GM21825 (cell line): ENCODE measurements around the gene KRTAP10-1.
"Not testable (repeated sequence)": the region's sequence is repeated elsewhere in the genome, so short reads cannot be mapped to it uniquely, and the experiment has no call there.

Experiments used
- ATAC-seq: cut with Tn5 transposase; IDR thresholded peaks from one replicate; pipeline ENCODE4 v1.9.1; 2021; ENCODE audit warnings: mild to moderate bottlenecking, moderate library complexity; ENCODE audit not compliant: unreplicated experiment

Gene KRTAP10-1, protein sequence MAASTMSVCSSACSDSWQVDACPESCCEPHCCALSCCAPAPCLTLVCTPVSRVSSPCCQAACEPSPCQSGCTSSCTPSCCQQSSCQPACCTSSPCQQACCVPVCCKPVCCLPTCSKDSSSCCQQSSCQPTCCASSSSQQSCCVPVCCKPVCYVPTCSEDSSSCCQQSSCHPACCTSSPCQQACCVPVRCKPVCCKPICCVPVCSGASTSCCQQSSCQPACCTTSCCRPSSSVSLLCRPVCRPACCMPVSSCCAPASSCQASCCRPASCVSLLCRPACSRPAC

DNA sequence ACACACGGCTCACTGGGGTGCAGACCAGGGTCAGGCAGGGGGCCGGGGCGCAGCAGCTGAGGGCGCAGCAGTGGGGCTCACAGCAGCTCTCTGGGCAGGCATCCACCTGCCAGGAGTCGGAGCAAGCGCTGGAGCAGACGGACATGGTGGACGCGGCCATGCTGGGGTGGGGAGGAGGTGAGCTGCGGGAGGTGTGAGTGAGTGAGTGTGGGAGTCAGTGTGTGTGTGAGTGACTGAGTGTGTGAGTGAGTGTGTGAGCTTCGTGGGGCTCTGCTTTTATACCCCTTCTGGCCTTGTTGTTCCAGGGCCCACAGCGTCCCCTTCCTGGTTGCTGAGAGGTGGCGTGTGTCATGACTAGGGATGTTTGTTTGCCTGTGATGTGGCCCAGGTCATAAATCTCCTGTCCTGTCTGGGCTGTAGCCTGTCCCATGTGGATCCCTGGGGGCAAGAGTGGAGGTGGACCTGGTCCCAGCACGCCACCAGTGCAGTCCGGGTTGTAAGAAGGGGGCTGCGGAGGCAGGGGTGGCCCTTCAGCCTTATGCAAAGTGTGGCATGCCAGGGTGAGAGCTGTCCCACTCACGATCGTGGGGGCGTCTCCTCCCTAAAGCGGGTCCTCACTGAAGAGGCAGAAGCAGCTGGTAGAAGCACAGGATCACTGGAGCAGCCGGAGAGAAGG lies at the start of gene KRTAP10-1:
Gene KRTAP10-1, minus strand, starts transcription at position 205 of the 676 bp plus-strand sequence. Its CDS starts 45 bp downstream, at position 160.
- ATAC-seq, result no peak

DNA sequence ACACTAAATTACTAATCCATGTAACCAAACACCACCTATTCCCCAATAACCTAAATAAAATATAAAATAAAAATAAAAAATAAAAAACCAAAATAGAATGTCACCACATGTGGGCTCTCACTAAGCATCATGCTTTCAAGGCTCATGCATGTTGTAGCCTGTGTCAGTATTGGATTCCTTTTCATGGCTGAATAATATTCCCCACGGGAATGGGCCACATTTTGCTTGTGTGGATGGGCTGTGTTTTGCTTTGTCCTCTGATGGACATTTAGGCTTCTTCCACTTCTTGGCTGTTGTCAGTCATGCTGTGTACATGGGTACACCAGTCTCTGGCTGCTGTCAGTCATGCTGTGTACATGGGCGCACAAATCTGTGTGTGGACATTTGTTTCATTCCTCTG lies 49.1 kb upstream of the KRTAP10-1 start:
- no peak for ATAC-seq

DNA sequence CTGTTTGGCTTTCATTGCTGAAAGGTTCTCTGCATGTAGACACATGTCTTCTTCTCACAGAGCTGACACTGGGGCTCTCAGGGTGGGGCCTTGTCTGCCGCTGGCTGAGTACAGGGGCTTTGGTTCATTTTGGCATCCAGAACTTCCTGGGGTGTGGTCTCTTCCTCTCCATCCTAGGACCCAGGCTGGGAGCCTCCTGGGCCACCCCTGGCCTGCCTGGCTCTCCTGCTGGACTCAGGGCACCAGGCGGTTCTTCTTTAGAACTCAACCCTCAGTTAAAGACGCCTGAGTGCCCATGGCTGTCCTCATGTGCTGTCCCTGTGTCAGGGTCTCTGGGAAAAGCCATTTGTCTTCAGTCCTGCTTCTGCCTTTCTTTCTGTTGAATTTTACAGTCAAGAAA lies 45.9 kb upstream of the KRTAP10-1 start:
- ATAC-seq, result no peak

DNA sequence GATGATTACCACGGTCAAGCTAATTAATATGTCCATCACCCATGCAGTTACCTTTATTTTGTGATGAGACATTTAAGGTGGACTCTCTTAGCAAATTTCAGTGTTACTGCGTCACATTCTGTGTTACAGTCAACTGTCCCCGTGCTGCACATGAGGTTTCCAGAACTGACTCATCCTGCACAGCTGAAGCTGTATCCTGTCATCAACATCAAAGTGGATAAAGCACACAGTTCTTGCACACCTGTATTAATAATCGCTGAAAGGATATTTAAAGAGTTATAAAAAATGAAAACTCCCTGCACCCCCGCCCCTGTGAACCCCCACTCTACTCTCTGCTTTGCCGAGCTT lies 43.8 kb upstream of the KRTAP10-1 start:
- ATAC-seq, result no peak

DNA sequence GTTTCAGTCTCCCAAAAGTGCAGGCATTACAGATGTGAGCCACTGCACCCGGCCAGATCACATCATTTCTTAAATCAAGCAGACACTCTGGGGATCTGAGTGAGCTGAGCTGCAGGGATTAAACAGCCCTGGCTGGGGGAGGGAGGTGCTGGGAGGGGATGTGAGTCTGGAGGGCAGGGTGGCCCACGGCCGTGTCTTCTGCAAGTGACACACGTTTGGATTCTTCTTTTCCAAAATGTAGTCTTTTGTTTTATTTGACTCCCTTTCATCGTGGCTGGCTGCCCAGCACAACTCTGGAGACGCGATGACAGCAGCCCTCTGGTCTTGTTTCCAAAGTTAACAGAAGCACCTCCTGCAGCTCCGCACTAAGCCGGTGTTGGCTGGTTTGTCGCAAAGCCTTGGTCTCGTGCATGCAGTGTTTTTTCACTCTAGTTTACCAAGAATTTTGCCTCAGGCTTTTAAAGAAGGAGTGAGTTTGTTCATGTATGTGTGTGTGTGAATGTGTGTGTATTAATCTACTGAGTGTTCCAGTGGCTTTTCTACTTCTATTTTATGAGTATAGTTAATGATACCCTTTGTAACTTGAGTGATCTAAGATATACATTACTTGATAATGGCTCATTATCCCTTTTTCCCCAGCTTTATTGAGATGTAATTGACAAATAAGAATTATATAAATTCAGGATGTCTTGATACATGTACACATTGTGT lies 43.2 kb upstream of the KRTAP10-1 start:
- ATAC-seq, result no peak

DNA sequence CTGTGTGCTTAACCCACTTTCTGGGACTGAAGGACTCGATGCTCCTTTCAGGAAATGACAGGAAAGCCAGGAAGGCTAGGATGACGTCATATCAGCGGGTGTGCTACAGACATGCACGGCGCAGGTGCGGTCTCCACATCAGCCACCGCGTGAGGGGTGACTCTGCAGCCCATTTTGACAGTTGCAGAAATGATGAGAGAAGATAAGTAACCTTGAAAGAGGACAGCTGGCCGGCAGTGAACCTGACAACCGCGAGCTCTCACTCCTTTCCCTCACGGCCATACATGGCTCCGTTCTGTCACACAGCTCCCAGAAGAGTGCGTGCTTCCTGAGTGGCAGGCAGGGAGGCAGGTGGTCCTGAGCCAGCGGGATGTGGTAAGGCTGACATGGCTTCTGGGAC lies 42.1 kb upstream of the KRTAP10-1 start:
- no peak for ATAC-seq

DNA sequence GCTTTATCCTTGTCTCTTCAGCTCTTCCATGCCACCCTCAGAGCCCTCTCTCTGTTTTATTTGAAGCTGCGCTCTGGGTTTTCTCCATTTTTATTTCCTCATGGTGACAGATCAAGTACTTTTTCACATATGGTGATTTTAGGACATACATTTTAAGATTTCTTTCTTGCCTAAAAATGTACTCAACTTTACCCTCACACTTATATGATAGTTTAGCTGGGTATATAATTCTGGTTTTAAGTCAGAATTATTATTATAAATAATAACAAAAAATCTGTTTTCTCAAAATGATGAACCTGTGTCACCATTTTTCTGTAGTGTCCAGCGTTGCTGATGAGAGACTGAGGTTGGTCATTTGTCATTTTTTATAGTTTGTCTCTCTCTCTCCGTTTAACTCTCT lies 41.2 kb upstream of the KRTAP10-1 start:
- no peak for ATAC-seq

DNA sequence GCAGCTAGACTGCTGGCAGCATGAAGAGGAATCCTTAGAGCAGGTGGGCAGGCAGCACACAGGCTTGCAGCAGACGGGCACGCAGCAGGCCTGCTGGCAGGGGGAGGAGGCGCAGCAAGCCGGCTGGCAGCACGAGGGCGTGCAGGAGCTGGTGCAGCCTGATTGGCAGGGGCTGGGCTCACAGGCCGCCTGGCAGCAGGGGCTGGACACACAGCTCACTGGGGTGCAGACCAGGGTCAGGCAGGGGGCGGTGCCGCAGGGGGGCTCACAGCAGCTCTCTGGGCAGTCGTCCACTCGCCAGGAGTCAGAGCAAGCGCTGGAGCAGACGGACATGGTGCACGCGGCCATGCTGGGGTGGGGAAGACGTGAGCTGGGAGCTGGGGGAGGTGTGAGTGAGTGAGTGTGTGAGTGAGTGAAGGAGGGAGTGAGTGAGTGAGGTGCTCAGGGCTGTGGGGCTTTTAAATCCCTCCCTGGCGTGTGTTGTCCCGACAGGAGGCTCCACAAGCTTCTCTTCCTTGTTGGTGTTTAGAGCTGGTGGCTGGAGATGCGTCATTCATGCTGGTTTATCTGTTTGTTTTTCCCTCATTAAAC lies 40.3 kb upstream of the KRTAP10-1 start, which contains the start of gene KRTAP10-5:
Gene KRTAP10-5, minus strand, starts transcription at position 374 of the 591 bp plus-strand sequence. Its CDS starts 26 bp downstream, at position 348.
- not testable (repeated sequence) for ATAC-seq

DNA sequence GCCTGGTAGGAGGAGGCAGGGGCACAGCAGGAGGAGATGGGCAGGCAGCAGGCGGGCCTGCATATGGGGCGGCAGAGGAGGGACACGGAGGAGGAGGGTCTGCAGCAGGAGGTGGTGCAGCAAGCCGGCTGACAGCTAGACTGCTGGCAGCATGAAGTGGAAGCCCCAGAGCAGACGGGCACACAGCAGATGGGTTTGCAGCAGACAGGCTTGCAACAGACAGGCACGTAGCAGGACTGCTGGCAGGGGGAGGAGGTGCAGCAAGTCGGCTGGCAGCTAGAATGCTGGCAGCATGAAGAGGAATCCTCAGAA lies 39.8 kb upstream of the KRTAP10-1 start:
- no peak for ATAC-seq

DNA sequence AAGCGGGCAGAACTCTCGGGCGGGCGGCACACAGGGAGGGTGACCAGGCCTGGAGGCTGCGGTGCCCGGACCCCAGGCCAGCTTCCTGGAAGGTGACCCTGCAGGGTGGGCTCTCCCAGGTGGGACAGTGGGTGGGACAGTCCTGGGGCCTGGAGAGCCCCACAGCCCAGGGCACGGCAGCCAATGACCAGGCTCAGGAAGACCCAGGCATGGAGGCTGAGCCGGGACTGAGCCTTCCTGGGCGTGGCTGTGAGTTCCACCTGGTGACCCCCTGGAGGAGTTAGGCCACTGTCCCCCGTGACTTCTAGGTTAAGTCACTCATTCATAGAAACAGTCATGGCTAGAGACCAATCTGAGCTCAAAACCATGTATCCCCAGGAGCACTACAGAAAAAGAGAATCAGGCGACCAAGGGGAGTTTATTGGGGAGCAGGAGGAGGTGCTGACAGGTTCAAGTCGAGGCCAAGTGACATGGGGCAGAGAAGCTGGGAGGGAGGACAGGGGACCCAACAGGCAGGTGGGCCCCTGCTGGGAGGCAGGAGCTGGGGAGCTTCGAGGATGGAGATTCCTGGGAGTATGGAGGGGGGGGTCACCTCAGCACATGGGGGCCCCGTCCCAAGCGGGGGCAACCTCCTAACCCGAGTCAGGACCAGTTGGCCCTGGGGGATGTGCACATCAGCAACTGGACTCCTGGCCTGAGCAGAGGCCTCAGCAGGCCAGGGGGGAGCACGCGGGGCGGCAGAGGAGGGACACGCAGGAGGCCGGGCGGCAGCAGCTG lies 39.2 kb upstream of the KRTAP10-1 start:
- no peak for ATAC-seq

DNA sequence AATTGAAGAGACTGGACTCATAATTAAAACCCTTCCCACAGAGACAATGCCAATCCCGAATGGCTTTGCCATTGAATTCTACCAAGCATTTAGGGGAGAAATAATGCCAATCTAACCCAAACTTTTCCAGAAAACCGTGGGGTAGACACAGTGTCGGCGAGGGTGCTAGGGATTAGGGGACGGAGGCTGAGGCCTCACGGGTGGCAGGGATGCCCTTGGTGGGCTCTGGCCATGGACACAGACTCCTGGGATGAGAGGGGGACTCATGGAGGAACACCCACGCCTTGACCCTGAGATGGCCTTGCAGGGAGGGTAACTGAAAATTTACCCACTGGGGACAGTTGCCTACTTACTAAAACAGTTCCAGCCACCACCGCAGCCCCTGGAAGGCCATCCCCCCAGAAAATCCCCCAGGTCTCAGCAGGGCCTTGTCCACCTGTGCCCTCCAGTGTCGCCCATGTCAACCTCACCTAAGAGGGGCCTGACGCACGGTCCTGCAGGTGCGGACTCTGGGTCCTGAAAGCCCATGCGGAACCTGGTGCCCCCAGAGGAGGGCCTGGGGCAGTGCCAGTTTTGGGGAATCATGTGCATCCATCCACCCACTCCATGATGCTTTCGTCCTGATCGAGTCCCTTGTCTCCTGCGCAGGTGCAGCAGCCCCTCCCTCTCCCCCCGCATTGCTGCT lies 38.5 kb upstream of the KRTAP10-1 start:
- no peak for ATAC-seq

DNA sequence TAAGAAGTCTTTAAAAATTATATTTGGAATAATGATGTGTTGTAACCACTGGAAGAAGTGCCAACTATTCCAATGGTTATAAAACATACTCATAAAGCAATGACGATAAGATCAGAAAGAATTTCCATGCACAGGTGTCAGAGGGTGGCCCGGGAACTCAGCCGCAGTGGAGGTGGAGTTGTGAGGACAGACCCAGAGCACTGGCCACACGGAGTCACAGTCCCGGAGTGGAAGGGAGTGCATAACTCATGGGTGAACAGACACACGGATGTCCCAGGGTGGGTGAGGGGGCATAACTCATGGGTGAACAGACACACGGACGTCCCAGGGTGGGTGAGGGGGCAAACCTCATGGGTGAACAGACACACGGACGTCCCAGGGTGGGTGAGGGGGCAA lies 36.0 kb upstream of the KRTAP10-1 start:
- ATAC-seq, result no peak

DNA sequence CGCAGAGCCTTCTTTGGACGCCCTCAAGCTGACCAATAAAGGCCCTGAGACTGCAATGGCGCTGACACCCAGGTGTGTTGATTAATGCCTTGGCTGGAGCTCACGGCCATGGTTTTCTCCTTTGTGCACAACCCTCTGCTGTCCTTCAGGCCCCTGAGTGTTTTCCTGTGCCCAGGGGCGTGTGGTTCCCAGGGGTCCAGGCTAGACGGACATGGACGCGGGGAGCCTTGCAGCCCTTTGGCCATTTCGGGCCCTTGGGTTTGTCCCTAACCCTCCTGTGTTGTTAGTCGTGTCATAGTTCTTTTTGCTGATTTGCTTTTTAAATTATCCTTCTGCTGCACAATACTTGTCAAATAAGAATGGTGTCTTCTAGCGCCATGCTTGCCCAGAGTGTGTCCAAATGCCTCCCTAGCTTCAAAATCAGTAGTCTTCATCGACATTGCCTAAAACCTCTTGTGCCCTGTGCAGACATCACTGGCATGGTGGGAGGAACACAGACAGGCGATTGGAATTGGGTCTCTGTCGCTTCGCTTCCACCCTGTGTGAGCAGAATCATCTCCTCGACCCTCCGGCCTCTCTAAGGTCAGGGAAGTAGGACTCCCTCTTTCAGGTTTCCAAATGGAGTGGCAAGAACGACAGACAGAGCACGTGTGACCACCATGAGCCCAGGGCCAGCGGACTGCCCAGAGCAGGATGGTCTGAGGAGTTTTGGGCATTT lies 35.5 kb upstream of the KRTAP10-1 start:
- no peak for ATAC-seq

DNA sequence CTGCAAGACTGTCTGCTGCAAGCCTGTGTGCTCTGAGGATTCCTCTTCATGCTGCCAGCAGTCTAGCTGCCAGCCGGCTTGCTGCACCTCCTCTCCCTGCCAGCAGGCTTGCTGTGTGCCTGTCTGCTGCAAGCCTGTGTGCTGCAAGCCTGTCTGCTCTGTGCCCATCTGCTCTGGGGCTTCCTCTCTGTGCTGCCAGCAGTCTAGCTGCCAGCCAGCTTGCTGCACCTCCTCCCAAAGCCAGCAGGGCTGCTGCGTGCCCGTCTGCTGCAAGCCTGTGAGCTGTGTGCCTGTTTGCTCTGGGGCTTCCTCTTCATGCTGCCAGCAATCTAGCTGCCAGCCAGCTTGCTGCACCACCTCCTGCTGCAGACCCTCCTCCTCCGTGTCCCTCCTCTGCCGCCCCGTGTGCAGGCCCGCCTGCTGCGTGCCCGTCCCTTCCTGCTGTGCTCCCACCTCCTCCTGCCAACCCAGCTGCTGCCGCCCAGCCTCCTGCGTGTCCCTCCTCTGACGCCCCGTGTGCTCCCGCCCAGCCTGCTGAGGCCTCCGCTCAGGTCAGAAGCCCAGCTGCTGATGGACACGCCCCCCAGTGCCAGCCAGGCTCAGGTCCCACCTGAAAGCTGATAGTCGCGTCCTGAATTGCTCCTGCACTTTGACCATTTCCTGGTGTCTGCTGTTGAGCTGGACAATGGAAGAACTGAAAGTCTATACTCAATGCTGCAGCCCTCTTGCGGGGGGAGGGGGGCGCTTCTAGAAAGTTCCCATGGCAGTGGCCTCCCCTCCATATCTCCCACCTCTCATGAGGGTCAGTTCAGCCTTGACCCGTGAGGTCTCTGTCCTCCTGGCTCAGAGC lies 34.7 kb upstream of the KRTAP10-1 start:
- ATAC-seq, result no peak

DNA sequence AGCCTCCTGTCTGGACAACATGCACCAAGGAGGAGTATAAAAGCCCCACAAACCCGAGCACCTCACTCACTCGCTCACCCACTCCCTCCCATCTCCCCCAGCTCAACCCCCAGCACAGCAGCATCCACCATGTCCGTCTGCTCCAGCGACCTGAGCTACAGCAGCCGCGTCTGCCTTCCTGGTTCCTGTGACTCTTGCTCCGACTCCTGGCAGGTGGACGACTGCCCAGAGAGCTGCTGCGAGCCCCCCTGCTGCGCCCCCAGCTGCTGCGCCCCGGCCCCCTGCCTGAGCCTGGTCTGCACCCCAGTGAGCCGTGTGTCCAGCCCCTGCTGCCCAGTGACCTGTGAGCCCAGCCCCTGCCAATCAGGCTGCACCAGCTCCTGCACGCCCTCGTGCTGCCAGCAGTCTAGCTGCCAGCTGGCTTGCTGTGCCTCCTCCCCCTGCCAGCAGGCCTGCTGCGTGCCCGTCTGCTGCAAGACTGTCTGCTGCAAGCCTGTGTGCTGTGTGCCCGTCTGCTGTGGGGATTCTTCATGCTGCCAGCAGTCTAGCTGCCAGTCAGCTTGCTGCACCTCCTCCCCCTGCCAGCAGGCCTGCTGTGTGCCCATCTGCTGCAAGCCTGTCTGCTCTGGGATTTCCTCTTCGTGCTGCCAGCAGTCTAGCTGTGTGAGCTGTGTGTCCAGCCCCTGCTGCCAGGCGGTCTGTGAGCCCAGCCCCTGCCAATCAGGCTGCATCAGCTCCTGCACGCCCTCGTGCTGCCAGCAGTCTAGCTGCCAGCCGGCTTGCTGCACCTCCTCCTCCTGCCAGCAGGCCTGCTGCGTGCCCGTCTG lies 33.8 kb upstream of the KRTAP10-1 start, which contains the start of gene KRTAP10-4:
Gene KRTAP10-4, plus strand, starts transcription at position 100 of the 827 bp plus-strand sequence. Its CDS starts 30 bp downstream, at position 130.
- not testable (repeated sequence) for ATAC-seq

DNA sequence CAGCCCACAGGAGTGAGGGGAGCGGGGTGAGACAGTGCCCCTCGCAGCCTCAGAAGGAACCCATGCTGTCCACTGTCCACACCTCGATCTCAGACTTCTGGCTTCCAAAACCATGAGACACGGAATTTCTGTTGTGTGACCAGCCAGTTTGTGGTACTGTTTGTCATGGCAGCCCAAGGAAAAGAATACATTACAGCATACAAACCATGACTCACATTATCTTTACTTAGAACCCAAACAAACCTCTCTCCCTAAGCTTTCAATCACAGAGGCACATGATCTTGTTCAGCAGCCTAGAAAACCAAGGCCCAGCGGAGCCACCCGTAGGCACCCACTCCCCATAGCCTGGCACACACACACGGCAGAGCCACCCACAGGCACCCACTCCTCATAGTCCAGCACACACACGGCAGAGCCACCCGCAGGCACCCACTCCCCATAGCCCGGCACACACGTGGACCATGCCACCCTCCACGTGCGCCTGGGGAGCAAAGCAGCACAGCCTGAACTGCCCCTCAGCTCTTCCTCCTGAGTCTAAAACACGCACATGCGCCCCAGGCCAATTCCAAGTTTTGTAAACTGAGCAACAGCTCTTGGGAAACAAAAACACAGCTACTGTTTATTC lies 33.1 kb upstream of the KRTAP10-1 start:
- no peak for ATAC-seq
